Cardiac fibroblast (primary cell): Measurements from ENCODE around the gene ZNF419.

Source experiments
- DNase-seq, 2 donors: peaks; one replicate each; pipeline versions ENCODE4 v3.0.0 to v3.0.0-alpha.2; 2010; ENCODE audit warnings: low read depth in 2 of 2
- H3K4me3 ChIP-seq, 2 donors: replicated peaks in 1 of 2; 1 replicate in 1 of 2; 2 replicates in 1 of 2; pipeline ENCODE4 v1.5.1; 2011; ENCODE audit warnings: low read depth in 2 of 2, low read length in 2 of 2, mild to moderate bottlenecking in 2 of 2, moderate library complexity in 1 of 2
- TF ChIP-seq, protein P1 (sequence below): IDR thresholded peaks from one replicate; pipeline ENCODE4 v1.5.1; 2011; ENCODE audit warnings: low read depth, mild to moderate bottlenecking, low read length, inconsistent platforms

The ZNF419 gene

DNA sequence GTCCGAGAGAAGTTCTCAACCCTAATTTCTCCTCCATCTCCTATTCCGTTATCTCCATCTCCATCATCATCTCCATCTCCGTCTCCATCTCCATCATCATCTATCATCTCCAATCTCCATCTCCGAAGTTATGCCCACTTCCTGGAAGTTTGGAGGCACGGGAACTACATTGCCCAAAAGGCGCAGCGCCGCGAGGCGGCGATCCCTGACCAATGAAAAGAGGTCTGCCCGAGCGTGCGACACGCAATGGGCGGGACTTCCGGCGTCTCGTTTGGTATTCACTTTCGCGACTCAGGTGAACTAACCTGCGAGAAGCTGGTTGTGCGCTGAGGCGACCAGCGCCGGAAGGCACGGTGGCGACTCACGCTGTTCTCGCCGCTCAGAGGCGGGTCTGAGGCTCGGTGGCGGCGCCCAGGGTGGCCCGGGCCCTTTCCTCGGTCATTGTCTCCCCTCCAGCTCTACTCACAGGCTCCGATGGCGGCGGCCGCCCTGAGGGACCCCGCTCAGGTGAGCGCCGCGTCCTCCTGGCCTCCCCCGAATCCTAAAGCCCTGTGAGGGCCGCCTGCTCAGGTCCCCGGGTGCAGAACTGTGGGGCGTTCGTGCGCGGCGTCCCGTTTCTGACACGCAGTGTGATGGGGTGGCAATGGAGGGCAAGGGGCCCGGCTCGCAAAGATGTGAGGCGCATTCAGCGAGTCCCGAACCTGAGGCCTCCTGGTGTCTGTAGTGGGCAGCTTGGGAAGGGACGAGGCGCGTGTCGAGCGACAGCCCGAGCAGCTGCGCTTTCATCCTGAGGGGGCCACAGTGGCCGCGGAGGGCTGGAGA lies at the start of gene ZNF419:
Gene ZNF419, plus strand, starts transcription at position 274 of the 822 bp plus-strand sequence. Its CDS starts 201 bp downstream, at position 475.
- peak within 1 kb of the TSS; percentile 91 to 95 for H3K4me3 ChIP-seq
- DNase-seq: peak; percentile 81 to 82

DNA sequence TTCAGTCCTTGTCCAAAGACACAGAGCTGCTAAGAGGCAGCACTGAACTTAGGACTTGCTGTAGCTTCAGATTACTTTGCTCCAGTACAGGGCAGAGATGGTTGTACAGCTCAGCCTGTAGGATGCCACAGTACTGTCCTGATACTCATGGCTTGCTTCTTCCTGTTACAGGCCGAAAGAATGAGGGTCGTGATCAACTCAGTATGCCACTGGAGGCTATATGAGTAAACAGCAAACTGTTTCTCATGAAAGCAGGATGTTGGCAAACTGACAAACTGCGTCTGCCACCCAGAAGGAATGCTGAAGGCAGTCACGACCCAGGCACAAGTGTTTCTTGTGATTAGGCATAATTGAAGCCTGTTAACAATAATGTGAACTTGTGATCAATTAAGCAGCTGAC lies 49.6 kb upstream of the ZNF419 start:
- peak in 1 of 2 donors; percentile 9 for DNase-seq
- TF ChIP-seq, protein P1, sequence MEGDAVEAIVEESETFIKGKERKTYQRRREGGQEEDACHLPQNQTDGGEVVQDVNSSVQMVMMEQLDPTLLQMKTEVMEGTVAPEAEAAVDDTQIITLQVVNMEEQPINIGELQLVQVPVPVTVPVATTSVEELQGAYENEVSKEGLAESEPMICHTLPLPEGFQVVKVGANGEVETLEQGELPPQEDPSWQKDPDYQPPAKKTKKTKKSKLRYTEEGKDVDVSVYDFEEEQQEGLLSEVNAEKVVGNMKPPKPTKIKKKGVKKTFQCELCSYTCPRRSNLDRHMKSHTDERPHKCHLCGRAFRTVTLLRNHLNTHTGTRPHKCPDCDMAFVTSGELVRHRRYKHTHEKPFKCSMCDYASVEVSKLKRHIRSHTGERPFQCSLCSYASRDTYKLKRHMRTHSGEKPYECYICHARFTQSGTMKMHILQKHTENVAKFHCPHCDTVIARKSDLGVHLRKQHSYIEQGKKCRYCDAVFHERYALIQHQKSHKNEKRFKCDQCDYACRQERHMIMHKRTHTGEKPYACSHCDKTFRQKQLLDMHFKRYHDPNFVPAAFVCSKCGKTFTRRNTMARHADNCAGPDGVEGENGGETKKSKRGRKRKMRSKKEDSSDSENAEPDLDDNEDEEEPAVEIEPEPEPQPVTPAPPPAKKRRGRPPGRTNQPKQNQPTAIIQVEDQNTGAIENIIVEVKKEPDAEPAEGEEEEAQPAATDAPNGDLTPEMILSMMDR: no peak
- no peak overlapping the region for H3K4me3 ChIP-seq

DNA sequence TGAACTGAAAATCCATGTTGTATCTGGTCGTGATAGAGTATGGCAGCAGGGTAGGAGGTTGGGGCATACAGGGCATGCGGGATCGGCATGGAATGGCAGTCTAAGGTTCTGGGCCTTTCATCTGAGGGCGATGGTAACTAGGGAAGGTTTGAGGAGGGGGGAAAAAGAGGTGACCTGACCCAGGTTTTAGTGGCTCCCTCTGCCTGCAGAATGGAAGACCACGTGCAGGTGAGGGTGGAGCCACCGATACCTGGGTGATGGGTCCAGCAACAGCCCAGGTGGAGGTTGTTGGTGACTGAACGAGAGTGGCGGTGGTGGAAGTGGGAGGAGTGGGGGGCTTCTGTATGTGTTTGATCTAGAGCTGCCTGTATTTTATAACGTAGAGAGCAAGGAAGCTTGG lies 48.6 kb upstream of the ZNF419 start:
- TF ChIP-seq, protein P1: no peak
- no peak overlapping the region for H3K4me3 ChIP-seq
- no peak for DNase-seq

DNA sequence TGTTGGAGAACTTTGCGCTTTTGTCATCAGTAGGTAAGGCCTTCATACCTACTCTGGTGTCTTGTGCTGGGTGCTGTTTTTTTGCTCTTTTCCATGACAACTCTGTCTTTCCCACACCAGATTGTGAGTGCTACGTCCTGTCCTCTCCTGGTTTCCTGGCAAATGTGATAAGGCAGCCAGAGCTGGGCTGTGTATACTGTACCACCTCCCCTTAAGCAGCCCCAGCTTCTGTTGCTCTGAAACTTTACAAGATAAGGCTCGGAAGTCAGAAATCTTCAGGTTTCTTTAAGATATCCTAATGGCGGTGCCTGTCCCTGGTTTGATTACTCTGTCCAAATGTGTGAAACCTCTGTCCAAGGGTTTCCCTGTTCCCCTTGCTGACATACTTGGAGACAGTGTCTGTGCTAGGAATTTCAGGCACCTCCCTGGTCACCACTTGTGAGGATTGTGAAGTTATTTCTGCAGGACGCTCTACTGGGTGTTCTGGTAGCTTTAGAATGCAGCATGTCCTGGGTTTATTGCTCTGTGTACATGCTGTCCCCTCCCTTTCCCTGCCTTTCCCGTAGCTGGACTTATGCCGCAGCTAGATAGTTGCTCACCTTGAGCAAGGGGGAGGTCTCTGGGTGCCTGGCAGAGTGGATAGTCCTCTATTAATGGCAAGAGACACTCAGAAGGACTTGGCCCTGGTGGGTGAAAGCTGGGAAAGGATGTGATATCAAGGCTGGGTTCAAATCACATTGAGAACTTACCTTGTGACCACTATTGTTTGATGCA lies 45.4 kb upstream of the ZNF419 start:
- TF ChIP-seq, protein P1: no peak
- no peak for DNase-seq
- H3K4me3 ChIP-seq: no peak overlapping the region

DNA sequence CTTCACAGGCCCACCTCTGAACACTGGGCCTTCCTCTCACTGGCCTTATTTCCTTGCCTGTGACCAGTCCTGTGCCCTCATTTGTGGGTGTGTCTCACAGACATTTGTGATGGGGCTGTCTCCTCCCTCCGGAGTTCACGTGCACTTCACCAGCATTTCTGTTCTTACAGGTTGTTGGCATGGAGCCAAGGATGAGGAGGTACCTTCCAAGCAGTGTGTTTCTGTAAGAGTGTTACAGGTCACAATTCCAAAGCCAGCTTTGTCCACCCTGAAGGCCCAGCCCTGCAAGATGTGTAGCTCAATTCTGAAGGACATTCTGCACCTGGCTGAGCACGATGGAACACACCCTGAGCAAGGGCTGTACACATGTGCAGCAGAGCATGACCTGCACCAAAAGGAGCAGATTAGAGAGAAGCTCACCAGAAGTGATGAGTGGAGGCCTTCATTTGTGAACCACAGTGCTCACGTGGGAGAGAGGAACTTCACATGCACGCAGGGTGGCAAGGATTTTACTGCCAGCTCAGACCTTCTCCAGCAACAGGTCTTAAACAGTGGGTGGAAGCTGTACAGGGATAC lies 44.3 kb upstream of the ZNF419 start:
- no peak for DNase-seq
- H3K4me3 ChIP-seq: no peak overlapping the region
- TF ChIP-seq, protein P1: no peak

DNA sequence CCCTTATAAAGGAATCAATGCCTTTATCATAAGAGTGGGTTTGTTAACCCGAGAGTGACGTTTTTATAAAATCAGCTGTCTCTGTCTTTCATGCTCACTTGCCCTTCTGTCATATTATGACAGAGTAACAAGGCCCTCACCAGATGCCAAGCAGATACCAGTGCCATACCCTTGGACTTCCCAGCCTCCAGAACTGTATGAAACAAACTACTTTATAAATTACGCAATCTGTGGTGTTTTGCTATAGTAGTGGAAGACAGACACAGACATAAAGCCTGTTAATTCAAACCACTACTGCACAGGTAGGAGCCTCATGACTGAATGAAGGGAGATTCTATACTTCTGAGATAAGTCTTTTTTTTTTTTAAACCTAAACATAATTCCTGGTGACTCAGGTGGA lies 35.2 kb upstream of the ZNF419 start:
- no peak overlapping the region for H3K4me3 ChIP-seq
- no peak for DNase-seq
- TF ChIP-seq, protein P1: no peak
